Measurements from ENCODE around the gene RPS2. TPM values are rescaled to one million over a fixed set of nuclear protein-coding genes. Genes with fewer than 3 reads are reported as not detected.

The RPS2 gene
- total and polyA plus RNA-seq, 2 of the 8 experiments (the other 6 are each of a cell fraction or from before 2014, with no cell fraction given): 4,042 to 16,783 TPM

- TF ChIP-seq RXRA (IDR thresholded peaks at IDR 0.05; ENCODE audit: insufficient read depth, low read depth, low read length) (no peak), BRCA1 (IDR thresholded peaks at IDR 0.05; ENCODE audit: low read depth, low read length) (no peak), CHD2 (IDR thresholded peaks at IDR 0.05; ENCODE audit: low read length) (no peak), MAX (IDR thresholded peaks at IDR 0.05) (0 out of 2 replicates have a peak, but pooled peaks have one; percentile 27), PHF8 (conservative IDR thresholded peaks at IDR 0.05; ENCODE audit: low read depth, low read length) (no peak), RAD21 (IDR thresholded peaks at IDR 0.05 in 1 of 2, conservative IDR thresholded peaks at IDR 0.05 in 1 of 2; ENCODE audit: low read depth in 2 of 2, low read length in 2 of 2) (peak; percentile 28 to 45; a peak in 2 of 4 replicates), CTCF (IDR thresholded peaks at IDR 0.05; ENCODE audit: control extremely low read depth in 1 of 3, insufficient read depth in 1 of 3, low read depth in 1 of 3, low read length in 3 of 3) (peak; percentile 56 to 66 (median 59)), KDM1A (IDR thresholded peaks at IDR 0.05; ENCODE audit: borderline replicate concordance, low read length) (no peak), SIN3A (conservative IDR thresholded peaks at IDR 0.05 in 1 of 2, IDR thresholded peaks at IDR 0.05 in 1 of 2; ENCODE audit: low read depth in 1 of 2, low read length in 2 of 2) (0 out of 4 replicates have a peak, but pooled peaks of 1 of the 2 experiments have one; percentile 44), NANOG (IDR thresholded peaks at IDR 0.05; ENCODE audit: insufficient read depth, low read depth, low read length, poor library complexity, severe bottlenecking) (no peak), CREB1 (IDR thresholded peaks at IDR 0.05) (no peak), BACH1 (IDR thresholded peaks at IDR 0.05; ENCODE audit: low read length) (0 out of 2 replicates have a peak, but pooled peaks have one; percentile 13), YY1 (IDR thresholded peaks at IDR 0.05; ENCODE audit: low read depth, low read length) (0 out of 2 replicates have a peak, but pooled peaks have one; percentile 41), JUN (IDR thresholded peaks at IDR 0.05; ENCODE audit: low read depth, low read length) (no peak), ATF3 (IDR thresholded peaks at IDR 0.05; ENCODE audit: insufficient read depth, low read depth, low read length) (no peak), E2F6 (IDR thresholded peaks at IDR 0.05) (0 out of 2 replicates have a peak, but pooled peaks have one; percentile 20)
Measured at GRCh38 chr16:1923299-1924034, 41.2 kb downstream of the RPS2 start (continued).

Measured in H1 (cell line).